LNCaP clone FGC (cell line): ENCODE data around the gene FBXO30.

ENCODE experiments used
- DNase-seq: peaks from one replicate; pipeline ENCODE4 v3.0.0-alpha.2; 2011; ENCODE audit warnings: low read depth
- H3K4me3 ChIP-seq: 2 replicates; pipeline ENCODE4 v1.5.1; 2011; ENCODE audit warnings: mild to moderate bottlenecking, low read depth, low read length, control low read depth
- CTCF ChIP-seq: IDR thresholded peaks from 2 replicates; pipeline ENCODE4 v1.5.1; 2012; ENCODE audit warnings: mild to moderate bottlenecking; ENCODE audit not compliant: control insufficient read depth, insufficient read depth; ENCODE audit errors: extremely low read depth

The FBXO30 gene

GRCh38 chr6:145819994-145820393, 5.4 kb upstream of the FBXO30 start:
- no peak for DNase-seq

DNA sequence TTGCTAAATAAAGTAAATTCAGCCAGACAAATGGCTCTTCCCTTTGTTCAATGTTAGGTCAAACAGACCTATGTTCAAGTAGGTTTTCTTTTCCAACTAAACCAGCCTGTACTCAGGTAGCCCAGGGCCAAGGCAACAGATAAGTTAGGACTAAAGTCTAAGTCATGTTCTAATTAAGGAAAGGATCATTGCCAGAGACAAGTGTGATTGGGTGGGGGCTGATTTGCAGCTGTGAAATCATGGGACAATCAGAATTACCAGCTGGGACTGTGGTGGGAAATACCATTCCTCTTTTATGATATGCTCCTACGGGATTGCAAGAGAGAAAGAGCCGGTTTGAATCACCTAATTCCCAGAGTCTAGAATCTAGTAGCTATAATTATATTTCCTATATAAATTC, 4.2 kb upstream of the FBXO30 start:
- DNase-seq = no peak
- H3K4me3 ChIP-seq = no peak overlapping the region
- no peak for TF ChIP-seq CTCF

More at GRCh38 chr6:145819994-145820393, 5.4 kb upstream of the FBXO30 start:
- TF ChIP-seq CTCF = no peak
- H3K4me3 ChIP-seq = no peak overlapping the region

GRCh38 chr6:145816392-145816791, 1.8 kb upstream of the FBXO30 start:
- no peak for TF ChIP-seq CTCF
- no peak for DNase-seq
- H3K4me3 ChIP-seq = no peak overlapping the region

DNA sequence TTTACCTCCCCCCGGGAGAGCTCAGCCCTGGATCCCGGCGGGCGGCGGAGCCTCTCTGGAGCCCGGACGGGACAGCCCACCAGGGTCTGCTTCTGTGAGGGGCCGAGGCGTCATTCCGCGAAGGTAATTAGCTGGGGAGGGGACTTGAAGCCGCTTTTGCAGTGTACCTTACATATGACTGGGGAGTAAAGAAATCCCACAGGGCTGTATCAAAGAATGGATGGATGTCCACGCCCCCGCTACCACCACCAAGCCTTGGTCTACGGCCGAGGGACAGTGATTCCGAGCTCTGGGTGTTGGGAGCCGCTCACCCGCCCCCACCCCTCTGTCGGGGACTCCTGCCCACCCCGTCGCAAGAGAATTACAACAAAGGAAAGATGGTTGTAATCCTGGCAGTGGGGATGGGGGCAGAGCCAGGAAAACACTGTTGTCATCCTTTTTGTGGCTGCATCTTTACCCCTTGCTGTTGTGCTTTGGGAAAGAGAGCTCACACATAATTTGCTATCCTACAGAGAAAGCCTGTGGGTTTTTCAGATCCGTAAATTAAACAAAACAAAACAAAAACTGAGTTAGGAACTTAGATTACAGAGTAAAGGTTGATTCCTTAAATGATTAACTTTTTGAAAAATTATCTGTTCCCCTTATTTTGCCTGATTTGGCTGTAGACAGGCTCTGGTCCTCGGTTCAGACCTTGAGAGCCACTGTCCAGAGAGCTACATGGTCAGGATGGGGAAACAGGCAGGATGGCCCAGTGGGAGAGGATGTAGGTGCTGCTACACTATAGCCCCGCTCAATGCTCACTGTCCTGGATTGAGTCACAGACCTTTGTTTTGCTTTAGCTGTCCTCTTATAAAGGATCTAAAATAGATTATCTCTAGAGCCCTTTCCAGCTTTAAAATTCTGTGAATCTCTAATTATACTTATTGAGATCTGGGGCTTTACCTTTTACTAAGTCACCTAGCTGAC, 997 bp upstream of the FBXO30 start:
- no peak for TF ChIP-seq CTCF
- peak overlapping the region; percentile 57 for H3K4me3 ChIP-seq
- no peak for DNase-seq

DNA sequence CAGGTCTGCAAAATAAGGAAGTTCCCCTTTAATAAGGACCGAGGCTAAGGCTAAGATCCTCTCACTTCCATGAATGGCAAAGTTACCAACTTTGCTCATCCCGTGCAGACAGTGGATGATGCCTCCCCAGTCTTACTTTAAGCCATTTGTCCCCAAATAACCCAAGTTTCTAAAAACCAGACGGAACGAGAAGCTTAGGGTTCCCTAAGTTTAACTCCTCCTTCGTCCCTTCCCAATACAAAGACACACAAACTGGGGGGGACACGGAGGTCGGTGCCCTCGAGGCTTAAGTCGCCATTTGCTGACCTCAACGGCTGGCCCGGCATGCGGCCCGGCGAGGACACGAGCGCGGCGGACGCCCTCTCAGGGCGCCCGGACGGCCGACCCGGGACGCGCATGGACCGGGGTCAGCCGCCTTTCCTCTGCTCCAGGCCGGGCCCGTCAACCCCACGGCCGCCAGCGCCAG, 527 bp downstream of the FBXO30 start:
- TF ChIP-seq CTCF = no peak
- DNase-seq = no peak
- peak overlapping the region; percentile 57 for H3K4me3 ChIP-seq

DNA sequence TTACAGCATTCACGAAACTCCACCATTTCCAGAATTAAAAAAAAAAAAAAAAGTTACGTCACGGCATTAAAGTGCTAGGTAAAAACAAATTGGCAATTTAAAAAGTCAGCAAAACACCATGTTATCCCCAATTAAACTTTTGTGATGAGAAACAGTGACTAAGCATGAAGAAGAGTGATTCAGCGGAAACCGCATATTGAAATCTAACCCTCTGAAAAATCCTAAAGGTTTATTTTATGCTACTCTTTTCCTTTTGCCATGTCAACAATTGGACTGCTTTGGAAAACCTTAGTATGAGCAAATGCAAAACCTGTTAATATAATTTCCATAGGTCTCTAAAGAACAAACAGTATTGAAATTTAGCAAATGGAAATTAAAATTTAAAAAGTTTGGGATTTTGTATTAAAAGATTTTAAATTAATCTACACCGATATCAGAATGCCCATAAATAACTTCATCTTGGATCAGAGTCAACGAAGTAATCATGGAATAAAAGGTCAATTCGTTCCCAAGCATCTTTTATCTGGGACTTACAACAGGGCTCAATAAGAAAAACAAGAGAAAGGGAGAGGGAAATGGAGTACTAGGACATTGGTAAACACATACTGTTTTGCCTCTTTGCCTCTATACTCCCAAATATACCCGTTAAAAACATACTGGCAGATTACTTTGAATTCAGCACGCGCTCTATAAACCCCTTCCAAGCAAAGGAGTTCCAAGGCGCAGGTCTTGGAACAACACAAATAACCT, 1.1 kb downstream of the FBXO30 start:
- DNase-seq = no peak
- H3K4me3 ChIP-seq = peak overlapping the region; percentile 57
- no peak for TF ChIP-seq CTCF
